Activated CD4-positive, alpha-beta T cell treated with anti-CD3 and anti-CD28 coated beads, Interleukin-2, amount 10 ng/mL, durations not matched to agents 24 days and 14 days (primary cell): ENCODE results near the gene C6orf47. TPM values are rescaled to one million over a fixed set of nuclear protein-coding genes. Genes with fewer than 3 reads are reported as not detected.
A peak's percentile ranks its signal among the peaks of the same experiment; 100 is the strongest.

Source experiments
- DNase-seq: peaks from one replicate; pipeline ENCODE4 v3.0.0; 2022
- H3K27ac Mint-ChIP-seq: one replicate; pipeline ENCODE4 v1.8.0; 2022; ENCODE audit warnings: mild to moderate bottlenecking, mixed read lengths
- H3K27me3 Mint-ChIP-seq: one replicate; pipeline ENCODE4 v1.8.0; 2022; ENCODE audit warnings: mixed read lengths
- H3K36me3 Mint-ChIP-seq: one replicate; pipeline ENCODE4 v1.8.0; 2022; ENCODE audit warnings: low read depth, mild to moderate bottlenecking, mixed read lengths
- H3K4me1 Mint-ChIP-seq: one replicate; pipeline ENCODE4 v1.8.0; 2021; ENCODE audit warnings: mixed read lengths
- H3K4me3 Mint-ChIP-seq: one replicate; pipeline ENCODE4 v1.8.0; 2022; ENCODE audit warnings: mild to moderate bottlenecking, moderate library complexity, mixed read lengths
- H3K9me3 Mint-ChIP-seq: one replicate; pipeline ENCODE4 v1.8.0; 2021; ENCODE audit warnings: mixed read lengths
- intact Hi-C: fragments of 100-400 bp; cut with micrococcal nuclease; formaldehyde crosslinking; loops from one replicate; pipeline ENCODE4 v1.15.1; 2023
- total RNA-seq: library from RNA; stranded (reverse); gene quantifications from 2 replicates; pipeline ENCODE4 v1.2.3, GENCODE V29; 2022

The C6orf47 gene
- total RNA-seq, 1 donor from 2014 or later = 16.8 TPM

DNA sequence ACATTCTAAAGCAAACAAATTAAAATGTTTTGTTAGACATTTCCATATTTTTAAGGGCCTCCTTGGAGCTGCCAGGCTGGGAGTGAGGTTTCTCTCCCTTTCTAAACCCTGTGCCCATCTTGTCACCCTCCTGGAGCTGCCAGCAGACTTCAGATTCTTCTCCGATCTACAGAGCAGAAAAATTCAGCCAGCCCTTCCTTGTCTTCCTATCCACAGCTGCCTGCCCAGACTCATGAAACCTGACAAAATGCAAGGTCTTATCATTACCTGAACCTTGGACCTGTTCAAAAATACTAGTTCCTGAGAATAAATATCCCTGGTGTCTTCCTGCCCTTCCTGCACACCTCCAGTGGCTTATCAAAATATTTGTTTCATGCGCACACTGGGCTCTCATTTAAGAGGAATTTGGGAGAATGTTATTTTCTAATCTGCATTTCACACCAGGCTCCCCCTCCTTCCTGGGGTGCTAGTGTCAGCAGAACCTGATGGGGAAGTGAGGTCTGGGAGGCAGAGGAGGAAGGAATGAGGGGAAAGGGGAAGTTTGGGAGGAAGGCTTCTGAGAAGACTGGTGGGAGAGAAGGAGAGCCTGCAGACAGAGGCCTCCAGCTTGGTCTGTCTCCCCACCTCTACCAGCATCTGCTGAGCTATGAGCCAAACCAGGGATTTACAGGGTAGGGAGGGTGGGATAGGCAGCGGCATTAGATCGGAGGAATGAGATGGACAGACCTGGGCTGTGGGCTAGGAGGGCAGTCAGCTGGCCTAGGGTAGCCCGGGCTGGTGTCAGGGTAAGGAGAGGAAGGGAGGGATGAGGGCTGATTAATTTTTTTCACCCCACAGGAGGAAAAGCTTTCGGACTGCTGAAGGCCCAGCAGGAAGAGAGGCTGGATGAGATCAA lies 45.6 kb downstream of the C6orf47 start, which contains the start of gene AIF1:
Gene AIF1, plus strand, starts transcription at position 551 of the 895 bp plus-strand sequence. Its CDS starts 96 bp downstream, at position 647.
- peak within 1 kb of the TSS; percentile 94 for H3K4me3 Mint-ChIP-seq
- peaks cover 15% of the 10 kb centered on the region for H3K36me3 Mint-ChIP-seq
- intact Hi-C loops = no loop called here
- no peaks in the 10 kb centered on the region for H3K27me3 Mint-ChIP-seq
- peaks cover 30% of the 10 kb centered on the region for H3K4me1 Mint-ChIP-seq
- peak within 1 kb of the TSS; percentile 96 for H3K27ac Mint-ChIP-seq
- DNase-seq = no peak
- H3K9me3 Mint-ChIP-seq = no peaks in the 10 kb centered on the region

- no peak overlapping the region for H3K27ac Mint-ChIP-seq
- peaks cover 27% of the 10 kb centered on the region for H3K4me1 Mint-ChIP-seq
- H3K4me3 Mint-ChIP-seq = no peak overlapping the region
- DNase-seq = no peak
- H3K9me3 Mint-ChIP-seq = no peaks in the 10 kb centered on the region
- peaks cover 13% of the 10 kb centered on the region for H3K36me3 Mint-ChIP-seq
- intact Hi-C loops = no loop called here
- H3K27me3 Mint-ChIP-seq = no peaks in the 10 kb centered on the region
Measured at GRCh38 chr6:31614075-31614619, 46.4 kb downstream of the C6orf47 start.

DNA sequence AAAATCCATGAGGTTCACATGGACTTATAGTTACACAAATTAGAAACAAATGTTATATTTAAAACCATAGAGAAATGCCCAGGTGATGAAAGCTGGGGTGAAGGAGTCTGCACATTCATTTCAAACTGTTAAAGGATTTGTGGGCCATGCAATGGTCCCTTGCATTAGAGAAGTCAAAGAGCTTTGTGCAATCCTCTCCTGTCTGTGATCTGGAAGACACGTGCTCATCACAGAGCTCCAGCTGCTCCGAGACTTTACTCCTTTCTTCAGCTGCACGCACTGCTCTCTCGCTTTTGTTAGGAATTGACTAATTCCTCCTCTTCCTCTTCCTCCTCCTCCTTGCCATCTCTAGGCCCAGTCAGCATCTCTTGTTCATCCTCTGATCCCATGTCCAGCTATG lies 49.6 kb downstream of the C6orf47 start:
- H3K36me3 Mint-ChIP-seq = no peaks in the 10 kb centered on the region
- peaks cover 18% of the 10 kb centered on the region for H3K4me1 Mint-ChIP-seq
- H3K4me3 Mint-ChIP-seq = no peak overlapping the region

GRCh38 chr6:31609519-31610406 lies 50.8 kb downstream of the C6orf47 start:
- Mint-ChIP-seq H3K9me3 (no peaks in the 10 kb centered on the region), H3K36me3 (no peaks in the 10 kb centered on the region), H3K27me3 (no peaks in the 10 kb centered on the region), H3K27ac (no peak overlapping the region), H3K4me3 (no peak overlapping the region), H3K4me1 (peaks cover 6% of the 10 kb centered on the region)
- intact Hi-C loops = no loop called here
- no peak for DNase-seq

More for the DNA sequence above, 49.6 kb downstream of the C6orf47 start:
- intact Hi-C loops = no loop called here
- no peak for DNase-seq
- Mint-ChIP-seq H3K9me3 (no peaks in the 10 kb centered on the region), H3K27me3 (no peaks in the 10 kb centered on the region), H3K27ac (no peak overlapping the region)

Other genes starting within 250 kb of the C6orf47 start
- 32.8 and 35.5 TPM in 2 replicates for gene MICB, start 162.6 kb downstream of the C6orf47 start, total RNA-seq
- gene MCCD1, start 131.8 kb downstream of the C6orf47 start, total RNA-seq = not detected in 2 replicates
- gene DDX39B, start 118.8 kb downstream of the C6orf47 start, total RNA-seq = 696 and 720 TPM in 2 replicates
- 0.89 and 0.92 TPM in 2 replicates for gene ATP6V1G2, start 114.2 kb downstream of the C6orf47 start, total RNA-seq
- 14.8 and 16.2 TPM in 2 replicates for gene NFKBIL1, start 113.2 kb downstream of the C6orf47 start, total RNA-seq
- 622 and 631 TPM in 2 replicates for gene LTA, start 88.5 kb downstream of the C6orf47 start, total RNA-seq
- 294 and 303 TPM in 2 replicates for gene TNF, start 85.2 kb downstream of the C6orf47 start, total RNA-seq
- 134 and 136 TPM in 2 replicates for gene LTB, start 78.4 kb downstream of the C6orf47 start, total RNA-seq
- 42.6 and 46.4 TPM in 2 replicates for gene LST1, start 74.5 kb downstream of the C6orf47 start, total RNA-seq
- 12.2 and 14.5 TPM in 2 replicates for gene NCR3, start 67.8 kb downstream of the C6orf47 start, total RNA-seq
- gene AIF1, start 45.5 kb downstream of the C6orf47 start, total RNA-seq = 68.2 and 69.6 TPM in 2 replicates
- 290 and 303 TPM in 2 replicates for gene PRRC2A, start 40.1 kb downstream of the C6orf47 start, total RNA-seq
- 324 and 342 TPM in 2 replicates for gene BAG6, start 8.1 kb downstream of the C6orf47 start, total RNA-seq
- 2.5 and 3.4 TPM in 2 replicates for gene APOM, start 4.9 kb downstream of the C6orf47 start, total RNA-seq
- gene GPANK1, start 4.2 kb upstream of the C6orf47 start, total RNA-seq = 32.9 and 33.6 TPM in 2 replicates
- gene CSNK2B, start 5.3 kb upstream of the C6orf47 start, total RNA-seq = 288 and 302 TPM in 2 replicates
- 32.8 and 33.5 TPM in 2 replicates for gene LY6G5B, start 9.2 kb upstream of the C6orf47 start, total RNA-seq
- gene LY6G5C, start 20.3 kb upstream of the C6orf47 start, total RNA-seq = 4.1 and 4.9 TPM in 2 replicates
- 43.1 and 44.7 TPM in 2 replicates for gene ABHD16A, start 42.5 kb upstream of the C6orf47 start, total RNA-seq
- not detected in 2 replicates for gene LY6G6F, start 46.1 kb upstream of the C6orf47 start, total RNA-seq
- not detected in 2 replicates for gene LY6G6D, start 54.6 kb upstream of the C6orf47 start, total RNA-seq
- gene LY6G6C, start 61.0 kb upstream of the C6orf47 start, total RNA-seq = not detected in 2 replicates
- not detected in 2 replicates for gene MPIG6B, start 62.6 kb upstream of the C6orf47 start, total RNA-seq
- 4.8 and 5.6 TPM in 2 replicates for gene DDAH2, start 68.5 kb upstream of the C6orf47 start, total RNA-seq
- gene CLIC1, start 75.8 kb upstream of the C6orf47 start, total RNA-seq = 385 TPM in 2 replicates
- gene MSH5, start 79.2 kb upstream of the C6orf47 start, total RNA-seq = 87.8 and 99.6 TPM in 2 replicates
- gene SAPCD1, start 101.9 kb upstream of the C6orf47 start, total RNA-seq = 15.0 and 17.7 TPM in 2 replicates
- gene VWA7, start 116.5 kb upstream of the C6orf47 start, total RNA-seq = 3.0 and 3.2 TPM in 2 replicates
- gene VARS1, start 135.0 kb upstream of the C6orf47 start, total RNA-seq = 173 and 181 TPM in 2 replicates
- 142 and 146 TPM in 2 replicates for gene LSM2, start 146.2 kb upstream of the C6orf47 start, total RNA-seq
- gene HSPA1L, start 154.5 kb upstream of the C6orf47 start, total RNA-seq = 1.8 and 2.5 TPM in 2 replicates
- gene HSPA1A, start 154.8 kb upstream of the C6orf47 start, total RNA-seq = 189 and 190 TPM in 2 replicates
- 156 and 161 TPM in 2 replicates for gene HSPA1B, start 167.0 kb upstream of the C6orf47 start, total RNA-seq
- gene NEU1, start 202.0 kb upstream of the C6orf47 start, total RNA-seq = 20.4 and 22.2 TPM in 2 replicates
- gene SLC44A4, start 218.2 kb upstream of the C6orf47 start, total RNA-seq = 0.21 TPM in 1 of 2 replicates, not detected in the other
- 73.5 and 79.3 TPM in 2 replicates for gene EHMT2, start 236.9 kb upstream of the C6orf47 start, total RNA-seq
- 3.7 and 4.6 TPM in 2 replicates for gene ZBTB12, start 241.3 kb upstream of the C6orf47 start, total RNA-seq